Fibroblast of lung (primary cell): ENCODE results near the gene ANXA4. TPM values are rescaled to one million over a fixed set of nuclear protein-coding genes. Genes with fewer than 3 reads are reported as not detected.

Experiments
- DNase-seq, 2 donors: peaks; one replicate each; pipeline versions ENCODE4 v3.0.0 to v3.0.0-alpha.2; 2010; ENCODE audit warnings: low read depth in 2 of 2
- H2AFZ ChIP-seq: 2 replicates; pipeline ENCODE4 v1.5.1; 2012; ENCODE audit warnings: low read length, control low read depth, inconsistent platforms
- H3K27ac ChIP-seq: 2 replicates; pipeline ENCODE4 v1.5.1; 2011; ENCODE audit warnings: low read length, control low read depth; ENCODE audit not compliant: insufficient read depth
- H3K27me3 ChIP-seq: 2 replicates; pipeline ENCODE4 v1.5.1; 2011; ENCODE audit warnings: mild to moderate bottlenecking, low read length; ENCODE audit not compliant: control insufficient read depth, insufficient read depth
- H3K36me3 ChIP-seq: 2 replicates; pipeline ENCODE4 v1.5.1; 2011; ENCODE audit warnings: low read length; ENCODE audit not compliant: control insufficient read depth, insufficient read depth
- H3K4me1 ChIP-seq: 2 replicates; pipeline ENCODE4 v1.5.1; 2011; ENCODE audit warnings: low read length; ENCODE audit not compliant: control insufficient read depth, insufficient read depth; ENCODE audit errors: extremely low read depth
- H3K4me2 ChIP-seq: 2 replicates; pipeline ENCODE4 v1.5.1; 2011; ENCODE audit warnings: low read length, control low read depth; ENCODE audit not compliant: insufficient read depth; ENCODE audit errors: extremely low read depth
- H3K4me3 ChIP-seq, 4 experiments: fragments of 200-600 bp in 1 of 4; sonication (generic) in 1 of 4; replicated peaks in 1 of 4; 2 replicates each; pipeline ENCODE4 v1.5.1; 2011 to 2016; ENCODE audit warnings: low read length in 4 of 4, low read depth in 3 of 4, mild to moderate bottlenecking in 3 of 4, control low read depth in 2 of 4, inconsistent platforms in 1 of 4, mixed read lengths in 1 of 4; ENCODE audit not compliant: insufficient read depth in 1 of 4; ENCODE audit errors: control extremely low read depth in 1 of 4
- H3K79me2 ChIP-seq: 2 replicates; pipeline ENCODE4 v1.5.1; 2012; ENCODE audit warnings: mild to moderate bottlenecking, low read length, inconsistent platforms; ENCODE audit not compliant: control insufficient read depth, insufficient read depth
- H3K9ac ChIP-seq: 2 replicates; pipeline ENCODE4 v1.5.1; 2011; ENCODE audit warnings: mild to moderate bottlenecking, low read length, control low read depth; ENCODE audit not compliant: insufficient read depth
- H3K9me3 ChIP-seq: 2 replicates; pipeline ENCODE4 v1.5.1; 2012; ENCODE audit warnings: low read depth, low read length; ENCODE audit not compliant: control insufficient read depth, insufficient read depth
- H4K20me1 ChIP-seq: 2 replicates; pipeline ENCODE4 v1.5.1; 2011; ENCODE audit warnings: low read length; ENCODE audit not compliant: control insufficient read depth, insufficient read depth; ENCODE audit errors: extremely low read depth
- CTCF ChIP-seq, 2 donors: IDR thresholded peaks in 1 of 2; conservative IDR thresholded peaks in 1 of 2; 1 replicate in 1 of 2; 2 replicates in 1 of 2; pipeline ENCODE4 v1.5.1; 2011 to 2012; ENCODE audit warnings: low read length in 2 of 2, control low read depth in 1 of 2, inconsistent platforms in 1 of 2, low read depth in 1 of 2, mild to moderate bottlenecking in 1 of 2
- EZH2 ChIP-seq: IDR thresholded peaks from 2 replicates; pipeline ENCODE4 v1.5.1; 2012; ENCODE audit warnings: low read length, control low read depth, mild to moderate bottlenecking; ENCODE audit errors: missing control alignments
- polyA plus RNA-seq, 2 donors: library from polyadenylated mRNA; depleted of rRNA in 1 of 2; stranded (reverse) in 1 of 2; unstranded in 1 of 2; fragments of >200 nt; gene quantifications; 2 replicates each; pipeline ENCODE4 v1.2.1, GENCODE V29; 2011 to 2012; ENCODE audit warnings: missing spikeins in 1 of 2
- total RNA-seq: library from RNA; depleted of rRNA; stranded (reverse); fragments of >200 nt; gene quantifications from 2 replicates; pipeline ENCODE4 v1.2.1, GENCODE V29; 2014

The ANXA4 gene
- total and polyA plus RNA-seq, 2 donors (not counting 1 experiment from before 2014, with no cell fraction given), result 98.4 to 114 TPM

- Histone ChIP-seq H2AFZ (no peak overlapping the region), H3K27me3 (no peaks in the 10 kb centered on the region), H3K4me2 (peak overlapping the region; percentile 38), H3K27ac (no peak overlapping the region), H4K20me1 (no peaks in the 10 kb centered on the region), H3K9ac (no peak overlapping the region), H3K4me1 (peaks cover 7% of the 10 kb centered on the region), H3K36me3 (no peaks in the 10 kb centered on the region), H3K9me3 (no peaks in the 10 kb centered on the region), H3K4me3 (no peak overlapping the region), H3K79me2 (no peaks in the 10 kb centered on the region)
- TF ChIP-seq EZH2 (no peak), CTCF (conservative IDR thresholded peaks at IDR 0.05 in 1 of 2, IDR thresholded peaks at IDR 0.05 in 1 of 2; ENCODE audit: low read depth in 1 of 2, low read length in 2 of 2) (no peak)
- DNase-seq, result no peak
Observed at GRCh38 chr2:69797836-69798289, 55.9 kb downstream of the ANXA4 start.

- peak; percentile 8 to 73 for DNase-seq
- Histone ChIP-seq H2AFZ (no peak overlapping the region), H3K9ac (no peak overlapping the region), H3K4me2 (peak overlapping the region; percentile 64), H3K27me3 (no peaks in the 10 kb centered on the region), H3K9me3 (no peaks in the 10 kb centered on the region), H3K79me2 (no peaks in the 10 kb centered on the region), H3K27ac (peak overlapping the region; percentile 44), H4K20me1 (no peaks in the 10 kb centered on the region), H3K4me1 (peaks cover 7% of the 10 kb centered on the region), H3K36me3 (no peaks in the 10 kb centered on the region), H3K4me3 (peak overlapping the region in 2 of 4 experiments; percentile 5 to 38)
- TF ChIP-seq EZH2, result no peak
Observed at GRCh38 chr2:69798290-69798908, 56.5 kb downstream of the ANXA4 start.

DNA sequence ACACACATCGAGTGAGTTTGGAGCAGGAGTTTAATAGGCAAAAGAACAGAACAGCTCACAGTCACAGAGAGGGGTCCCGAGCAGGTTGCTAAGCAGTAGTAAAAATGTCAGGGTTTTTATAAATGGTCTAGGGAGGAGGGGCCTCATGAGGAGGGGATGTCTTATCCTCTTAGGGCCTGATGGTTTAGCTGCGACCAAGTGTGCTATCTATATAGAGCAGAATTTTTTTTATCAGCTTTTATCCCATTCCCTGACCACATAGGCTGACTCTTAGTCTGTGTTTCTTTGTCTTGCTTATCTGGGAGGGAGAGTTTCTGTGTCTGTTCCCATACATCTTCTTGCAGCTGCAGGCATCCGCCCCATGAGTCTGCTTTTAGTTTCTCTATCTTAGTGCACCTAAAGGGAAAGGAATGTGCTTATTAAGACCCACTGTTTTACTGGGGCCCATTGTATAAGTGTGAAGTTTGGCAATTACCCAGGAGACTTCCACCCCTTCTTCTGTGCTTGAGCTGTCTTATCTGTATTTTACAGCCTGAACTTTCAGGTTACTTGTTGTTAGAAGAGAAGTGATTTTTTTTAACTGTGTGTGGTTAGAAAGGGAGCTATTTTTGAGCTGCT lies 57.1 kb downstream of the ANXA4 start:
- peak; percentile 53 to 94 for DNase-seq
- peak overlapping the region; percentile 44 for H3K27ac ChIP-seq
- H3K9ac ChIP-seq, result no peak overlapping the region
- no peaks in the 10 kb centered on the region for H3K36me3 ChIP-seq
- no peaks in the 10 kb centered on the region for H4K20me1 ChIP-seq
- peaks cover 7% of the 10 kb centered on the region for H3K4me1 ChIP-seq
- no peaks in the 10 kb centered on the region for H3K27me3 ChIP-seq
- no peak for TF ChIP-seq EZH2
- no peak for TF ChIP-seq CTCF (conservative IDR thresholded peaks at IDR 0.05 in 1 of 2, IDR thresholded peaks at IDR 0.05 in 1 of 2; ENCODE audit: low read depth in 1 of 2, low read length in 2 of 2)
- no peak overlapping the region for H2AFZ ChIP-seq
- H3K9me3 ChIP-seq, result no peaks in the 10 kb centered on the region
- no peaks in the 10 kb centered on the region for H3K79me2 ChIP-seq
- H3K4me2 ChIP-seq, result peak overlapping the region; percentile 64
- peak overlapping the region in 2 of 4 experiments; percentile 5 to 38 for H3K4me3 ChIP-seq
